HL-60 (cell line): Measurements from ENCODE around the gene LRRC4C.

ENCODE experiments used
- DNase-seq, 2 experiments: peaks; one replicate each; pipeline ENCODE4 v3.0.0-alpha.2; 2010 to 2020; ENCODE audit warnings: low read depth in 1 of 2, low spot score in 1 of 2
- H3K27ac ChIP-seq: fragments of 250-450 bp; sonication (Bioruptor Pico); replicated peaks from 2 replicates; pipeline ENCODE4 v1.5.1; 2020; ENCODE audit warnings: mild to moderate bottlenecking, moderate library complexity
- H3K27me3 ChIP-seq: fragments of 250-450 bp; sonication (Bioruptor Pico); 2 replicates; pipeline ENCODE4 v1.5.1; 2021; ENCODE audit warnings: mild to moderate bottlenecking, moderate library complexity; ENCODE audit not compliant: insufficient read depth, poor library complexity, severe bottlenecking
- H3K4me3 ChIP-seq: replicated peaks from 2 replicates; pipeline ENCODE4 v1.5.1; 2011; ENCODE audit warnings: mild to moderate bottlenecking, control low read depth, low read length; ENCODE audit not compliant: insufficient read depth
- CTCF ChIP-seq: IDR thresholded peaks from one replicate; pipeline ENCODE4 v1.5.1; 2011; ENCODE audit warnings: low read length, control low read depth, inconsistent platforms; ENCODE audit not compliant: insufficient read depth
- GABPA ChIP-seq: IDR thresholded peaks from 2 replicates; pipeline ENCODE4 v1.6.1; 2012; ENCODE audit warnings: low read depth
- POLR2AphosphoS5 ChIP-seq: IDR thresholded peaks from 2 replicates; pipeline ENCODE4 v1.6.1; 2012; ENCODE audit warnings: low read depth
- REST ChIP-seq: IDR thresholded peaks from 2 replicates; pipeline ENCODE4 v1.6.1; 2012; ENCODE audit warnings: low read depth; ENCODE audit not compliant: insufficient replicate concordance
- SPI1 ChIP-seq: IDR thresholded peaks from 2 replicates; pipeline ENCODE4 v1.6.1; 2012; ENCODE audit warnings: low read depth, mild to moderate bottlenecking, borderline replicate concordance

Gene LRRC4C

GRCh38 chr11:40513281-40513680, 946.2 kb downstream of the LRRC4C start:
- Histone ChIP-seq H3K27ac (no peak overlapping the region), H3K27me3 (no peaks in the 10 kb centered on the region), H3K4me3 (no peak overlapping the region)
- TF ChIP-seq POLR2AphosphoS5: no peak
- TF ChIP-seq CTCF: no peak
- TF ChIP-seq GABPA: no peak
- TF ChIP-seq SPI1: no peak
- no peak for TF ChIP-seq REST
- no peak for DNase-seq

- DNase-seq: no peak
- Histone ChIP-seq H3K4me3 (no peak overlapping the region), H3K27ac (no peak overlapping the region), H3K27me3 (no peaks in the 10 kb centered on the region)
- no peak for TF ChIP-seq REST
- TF ChIP-seq CTCF: no peak
- TF ChIP-seq POLR2AphosphoS5: no peak
- TF ChIP-seq SPI1: no peak
- TF ChIP-seq GABPA: no peak
Observed at GRCh38 chr11:40508303-40508702, 951.1 kb downstream of the LRRC4C start.

- TF ChIP-seq GABPA: no peak
- TF ChIP-seq CTCF: no peak
- no peak for TF ChIP-seq REST
- no peak for TF ChIP-seq POLR2AphosphoS5
- no peak for TF ChIP-seq SPI1
- no peaks in the 10 kb centered on the region for H3K27me3 ChIP-seq
- no peak for DNase-seq
Observed at GRCh38 chr11:40506226-40506625, 953.2 kb downstream of the LRRC4C start.

More at GRCh38 chr11:40506226-40506625, 953.2 kb downstream of the LRRC4C start:
- H3K27ac ChIP-seq: no peak overlapping the region
- no peak overlapping the region for H3K4me3 ChIP-seq
